PFSK-1 (cell line): Measurements from ENCODE around the gene IL19.

Source experiments
- FOXP2 ChIP-seq: optimal IDR thresholded peaks from 2 replicates; pipeline ENCODE3; 2011; ENCODE audit warnings: borderline replicate concordance, control low read depth, inconsistent platforms; ENCODE audit not compliant: insufficient read depth; ENCODE audit errors: extremely low read length, extremely low read depth
- POLR2AphosphoS5 ChIP-seq: IDR thresholded peaks from 2 replicates; pipeline ENCODE4 v1.6.1; 2012; ENCODE audit warnings: low read depth, mild to moderate bottlenecking, control low read depth, low read length, moderate library complexity
- SIN3A ChIP-seq: IDR thresholded peaks from 2 replicates; pipeline ENCODE4 v1.6.1; 2012; ENCODE audit warnings: mild to moderate bottlenecking, low read length, moderate library complexity, borderline replicate concordance; ENCODE audit not compliant: insufficient read depth
- TAF1 ChIP-seq: IDR thresholded peaks from 2 replicates; pipeline ENCODE4 v1.6.1; 2012; ENCODE audit warnings: low read length, control low read depth, borderline replicate concordance; ENCODE audit not compliant: insufficient read depth
- TF ChIP-seq, protein P1 (sequence below), 2 experiments: IDR thresholded peaks; 2 replicates each; pipeline versions ENCODE4 v1.6.1 to v1.8.0; 2011 to 2012; ENCODE audit warnings: low read depth in 2 of 2, low read length in 2 of 2, control low read depth in 1 of 2, inconsistent platforms in 1 of 2, mild to moderate bottlenecking in 1 of 2, moderate library complexity in 1 of 2; ENCODE audit not compliant: insufficient read depth in 1 of 2

Gene IL19

DNA sequence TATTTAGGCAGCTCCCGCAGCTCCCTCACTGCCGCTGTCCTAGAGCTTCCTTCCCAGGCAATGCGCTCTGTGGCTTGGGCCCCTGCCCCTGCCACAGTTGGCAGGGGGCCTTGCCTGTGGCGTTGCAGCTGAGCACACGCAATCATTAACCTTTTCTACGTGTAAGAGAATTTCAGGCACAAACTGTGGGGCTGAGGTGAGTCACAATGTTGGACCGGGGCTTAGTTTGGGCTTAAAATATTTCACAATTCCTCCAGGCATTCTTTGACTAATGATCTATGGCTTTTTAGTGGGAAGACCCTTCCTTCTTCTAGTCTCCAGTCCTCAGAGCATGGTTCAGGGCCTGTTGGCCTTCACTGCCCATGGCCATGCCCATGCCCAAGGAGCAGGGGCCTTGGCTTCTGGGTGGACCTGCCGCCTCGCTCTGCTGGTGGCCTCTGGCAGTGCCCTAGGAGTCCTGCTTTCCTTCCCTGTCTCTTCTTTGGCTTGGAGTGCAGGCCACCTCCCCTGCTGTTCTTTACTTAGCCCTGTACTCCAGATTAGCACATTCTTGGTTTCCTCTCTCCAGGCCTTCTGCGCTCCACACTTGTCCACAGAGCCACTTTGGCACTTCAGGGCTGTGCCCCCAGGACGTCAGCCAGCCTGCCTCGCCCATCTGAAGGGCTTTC, 46.6 kb upstream of the IL19 start:
- TF ChIP-seq FOXP2 (no peak), SIN3A (no peak), TAF1 (no peak), POLR2AphosphoS5 (no peak)
- TF ChIP-seq, protein P1, sequence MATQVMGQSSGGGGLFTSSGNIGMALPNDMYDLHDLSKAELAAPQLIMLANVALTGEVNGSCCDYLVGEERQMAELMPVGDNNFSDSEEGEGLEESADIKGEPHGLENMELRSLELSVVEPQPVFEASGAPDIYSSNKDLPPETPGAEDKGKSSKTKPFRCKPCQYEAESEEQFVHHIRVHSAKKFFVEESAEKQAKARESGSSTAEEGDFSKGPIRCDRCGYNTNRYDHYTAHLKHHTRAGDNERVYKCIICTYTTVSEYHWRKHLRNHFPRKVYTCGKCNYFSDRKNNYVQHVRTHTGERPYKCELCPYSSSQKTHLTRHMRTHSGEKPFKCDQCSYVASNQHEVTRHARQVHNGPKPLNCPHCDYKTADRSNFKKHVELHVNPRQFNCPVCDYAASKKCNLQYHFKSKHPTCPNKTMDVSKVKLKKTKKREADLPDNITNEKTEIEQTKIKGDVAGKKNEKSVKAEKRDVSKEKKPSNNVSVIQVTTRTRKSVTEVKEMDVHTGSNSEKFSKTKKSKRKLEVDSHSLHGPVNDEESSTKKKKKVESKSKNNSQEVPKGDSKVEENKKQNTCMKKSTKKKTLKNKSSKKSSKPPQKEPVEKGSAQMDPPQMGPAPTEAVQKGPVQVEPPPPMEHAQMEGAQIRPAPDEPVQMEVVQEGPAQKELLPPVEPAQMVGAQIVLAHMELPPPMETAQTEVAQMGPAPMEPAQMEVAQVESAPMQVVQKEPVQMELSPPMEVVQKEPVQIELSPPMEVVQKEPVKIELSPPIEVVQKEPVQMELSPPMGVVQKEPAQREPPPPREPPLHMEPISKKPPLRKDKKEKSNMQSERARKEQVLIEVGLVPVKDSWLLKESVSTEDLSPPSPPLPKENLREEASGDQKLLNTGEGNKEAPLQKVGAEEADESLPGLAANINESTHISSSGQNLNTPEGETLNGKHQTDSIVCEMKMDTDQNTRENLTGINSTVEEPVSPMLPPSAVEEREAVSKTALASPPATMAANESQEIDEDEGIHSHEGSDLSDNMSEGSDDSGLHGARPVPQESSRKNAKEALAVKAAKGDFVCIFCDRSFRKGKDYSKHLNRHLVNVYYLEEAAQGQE (IDR thresholded peaks at IDR 0.05; ENCODE audit: insufficient read depth in 1 of 2, low read depth in 2 of 2, low read length in 2 of 2), result no peak

DNA sequence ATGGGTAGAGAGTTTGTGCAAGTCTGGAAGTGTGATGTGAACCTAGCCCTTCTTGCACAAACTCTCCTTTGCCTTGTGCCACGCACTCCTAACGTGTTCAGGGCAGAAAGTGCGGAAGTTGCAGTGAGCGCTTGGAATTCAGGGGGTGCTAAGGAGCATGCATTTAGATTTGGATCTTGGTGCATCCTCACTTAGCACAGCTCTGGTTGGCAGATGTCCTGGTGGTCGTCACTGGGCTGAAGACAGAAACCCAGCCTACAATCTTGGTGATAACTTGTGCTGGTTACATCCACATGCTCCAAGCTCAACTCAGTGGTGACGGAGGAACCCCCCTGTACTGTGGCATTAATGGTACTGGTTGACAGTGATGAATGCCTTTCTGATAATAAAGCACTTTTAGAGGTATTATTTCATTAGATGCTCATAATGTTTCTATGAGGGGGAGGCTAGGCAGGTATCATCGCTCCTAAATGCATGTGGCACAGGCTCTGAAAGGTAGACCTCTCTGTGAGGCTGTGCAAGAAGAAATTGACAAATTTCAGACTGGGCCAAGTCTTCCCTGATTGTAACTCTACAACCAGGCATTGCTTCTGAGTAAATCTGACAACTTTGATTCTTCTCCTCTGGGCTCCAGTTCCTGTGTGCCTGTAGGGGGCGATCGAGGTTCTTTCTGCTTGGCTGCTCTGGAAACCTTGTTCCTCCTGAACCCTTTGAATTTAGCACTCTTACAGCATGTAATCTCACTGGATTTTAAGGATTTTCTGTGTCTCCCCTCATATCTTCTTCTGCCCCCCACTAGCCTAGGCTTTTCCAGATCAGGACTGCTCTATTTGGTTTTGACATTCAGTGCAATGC, 45.2 kb upstream of the IL19 start:
- TF ChIP-seq, protein P1 (IDR thresholded peaks at IDR 0.05; ENCODE audit: insufficient read depth in 1 of 2, low read depth in 2 of 2, low read length in 2 of 2), result no peak
- TF ChIP-seq FOXP2 (no peak), TAF1 (no peak), SIN3A (no peak), POLR2AphosphoS5 (no peak)

- TF ChIP-seq SIN3A (no peak), TAF1 (no peak), POLR2AphosphoS5 (no peak)
Observed at GRCh38 chr1:206727981-206728696, 42.4 kb upstream of the IL19 start.

DNA sequence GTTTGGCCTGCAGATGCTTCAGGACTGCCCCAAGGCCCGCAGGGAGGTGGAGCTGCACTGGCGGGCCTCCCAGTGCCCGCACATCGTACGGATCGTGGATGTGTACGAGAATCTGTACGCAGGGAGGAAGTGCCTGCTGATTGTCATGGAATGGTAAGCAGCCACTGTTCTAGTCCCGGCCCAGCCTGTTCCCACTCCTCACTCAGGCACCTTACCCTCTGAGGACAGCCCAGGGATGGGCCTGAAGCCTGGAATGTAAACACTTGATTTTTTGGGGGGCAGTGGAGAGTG, 41.9 kb upstream of the IL19 start:
- TF ChIP-seq, protein P1 (IDR thresholded peaks at IDR 0.05; ENCODE audit: insufficient read depth in 1 of 2, low read depth in 2 of 2, low read length in 2 of 2), result no peak
- TF ChIP-seq SIN3A (no peak), TAF1 (no peak), POLR2AphosphoS5 (no peak), FOXP2 (no peak)

DNA sequence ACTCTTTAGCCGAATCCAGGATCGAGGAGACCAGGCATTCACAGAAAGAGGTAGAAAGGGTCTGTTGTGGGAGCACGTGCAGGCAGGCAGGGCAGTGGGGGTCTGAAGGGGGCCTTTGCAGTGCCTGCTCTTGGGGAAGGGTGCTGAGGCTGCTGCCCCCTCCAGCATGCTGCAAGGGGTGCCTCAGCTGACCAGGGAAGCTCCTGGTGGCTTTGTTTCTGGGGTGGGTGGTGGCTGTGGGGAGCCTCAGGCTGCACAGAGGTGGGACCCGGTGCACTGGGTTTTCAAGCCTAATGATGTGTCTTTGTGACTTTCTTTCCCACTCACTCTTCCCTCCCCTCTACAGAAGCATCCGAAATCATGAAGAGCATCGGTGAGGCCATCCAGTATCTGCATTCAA, 41.5 kb upstream of the IL19 start:
- TF ChIP-seq SIN3A (no peak), POLR2AphosphoS5 (no peak), TAF1 (no peak), FOXP2 (no peak)
- TF ChIP-seq, protein P1 (IDR thresholded peaks at IDR 0.05; ENCODE audit: insufficient read depth in 1 of 2, low read depth in 2 of 2, low read length in 2 of 2), result no peak
